NB4 (cell line): ENCODE data around the gene CAB39L.

Experiments used
- CTCF ChIP-seq: IDR thresholded peaks from one replicate; pipeline ENCODE4 v1.5.1; 2012; ENCODE audit warnings: low read depth, low read length
- MAX ChIP-seq: IDR thresholded peaks from 2 replicates; pipeline ENCODE4 v1.6.1; 2011; ENCODE audit warnings: low read depth, low read length
- MYC ChIP-seq: IDR thresholded peaks from 2 replicates; pipeline ENCODE4 v1.6.1; 2011; ENCODE audit warnings: low read depth, low read length
- POLR2A ChIP-seq: IDR thresholded peaks from 2 replicates; pipeline ENCODE4 v1.6.1; 2011; ENCODE audit warnings: mild to moderate bottlenecking; ENCODE audit not compliant: insufficient read length; ENCODE audit errors: extremely low read depth

GRCh38 chr13:49319551-49319950 lies 124.3 kb downstream of the CAB39L start:
- no peak for TF ChIP-seq POLR2A
- TF ChIP-seq CTCF = no peak
- TF ChIP-seq MAX = no peak
- no peak for TF ChIP-seq MYC
